HepG2 (cell line): ENCODE measurements around the gene GNB1. TPM values are rescaled to one million over a fixed set of nuclear protein-coding genes. Genes with fewer than 3 reads are reported as not detected.

Source experiments
- EP300 ChIP-seq, 3 experiments: sonication (generic) in 1 of 3; formaldehyde crosslinking in 1 of 3; IDR thresholded peaks; 2 replicates each; pipeline versions ENCODE4 v1.5.1 to v1.6.1; 2011 to 2020; ENCODE audit warnings: low read depth in 2 of 3, low read length in 2 of 3, borderline replicate concordance in 1 of 3, improper control_type of control experiment in 1 of 3, mild to moderate bottlenecking in 1 of 3, missing genetic modification reagents in 1 of 3, moderate library complexity in 1 of 3
- FOSL2 ChIP-seq: sonication (generic); formaldehyde crosslinking; IDR thresholded peaks from 2 replicates; pipeline ENCODE4 v1.4.0; 2020; ENCODE audit warnings: missing genetic modification reagents
- KDM1A ChIP-seq: IDR thresholded peaks from 2 replicates; pipeline ENCODE4 v1.6.1; 2016; ENCODE audit warnings: missing compliant biosample characterization
- KDM5B ChIP-seq: sonication (generic); formaldehyde crosslinking; IDR thresholded peaks from 2 replicates; pipeline ENCODE4 v1.4.0; 2020; ENCODE audit warnings: missing genetic modification reagents, mild to moderate bottlenecking, borderline replicate concordance
- MLXIP ChIP-seq: sonication (generic); formaldehyde crosslinking; IDR thresholded peaks from 2 replicates; pipeline ENCODE4 v1.9.0; 2021; ENCODE audit warnings: missing genetic modification reagents, borderline replicate concordance
- PATZ1 ChIP-seq: sonication (generic); formaldehyde crosslinking; IDR thresholded peaks from 2 replicates; pipeline ENCODE4 v1.4.0; 2020; ENCODE audit warnings: missing genetic modification reagents
- PHF8 ChIP-seq: sonication (generic); formaldehyde crosslinking; IDR thresholded peaks from 2 replicates; pipeline ENCODE4 v1.5.0; 2020; ENCODE audit warnings: missing genetic modification reagents
- PITX1 ChIP-seq: sonication (generic); formaldehyde crosslinking; IDR thresholded peaks from 2 replicates; pipeline ENCODE4 v1.5.1; 2020; ENCODE audit warnings: mild to moderate bottlenecking, missing genetic modification reagents
- POLR2G ChIP-seq: fragments of 200-400 bp; formaldehyde crosslinking; IDR thresholded peaks from 2 replicates; pipeline ENCODE4 v1.6.1; 2018; ENCODE audit warnings: mild to moderate bottlenecking, low read depth, low read length, moderate library complexity
- SKI ChIP-seq: fragments of 450-650 bp; IDR thresholded peaks from one replicate; pipeline ENCODE4 v1.6.1; 2018; ENCODE audit warnings: mild to moderate bottlenecking; ENCODE audit not compliant: partially characterized antibody
- TAF1 ChIP-seq: sonication (generic); formaldehyde crosslinking; IDR thresholded peaks from 2 replicates; pipeline ENCODE4 v1.4.0; 2020; ENCODE audit warnings: missing genetic modification reagents
- TARDBP ChIP-seq: sonication (generic); formaldehyde crosslinking; IDR thresholded peaks from 2 replicates; pipeline ENCODE4 v1.8.0; 2022; ENCODE audit warnings: mild to moderate bottlenecking, missing genetic modification reagents
- TCF7 ChIP-seq: sonication (generic); IDR thresholded peaks from 2 replicates; pipeline ENCODE4 v1.6.1; 2016; ENCODE audit warnings: antibody characterized with exemption, low read depth
- TMF1 ChIP-seq: sonication (generic); formaldehyde crosslinking; IDR thresholded peaks from 2 replicates; pipeline ENCODE4 v1.8.1; 2022; ENCODE audit warnings: low read depth, missing genetic modification reagents
- ZEB1 ChIP-seq: IDR thresholded peaks from 2 replicates; pipeline ENCODE4 v1.6.1; 2012; ENCODE audit warnings: mild to moderate bottlenecking, low read depth, inconsistent platforms; ENCODE audit not compliant: insufficient replicate concordance
- ZFP90 ChIP-seq: sonication (generic); formaldehyde crosslinking; IDR thresholded peaks from 2 replicates; pipeline ENCODE4 v1.8.0; 2022; ENCODE audit warnings: missing genetic modification reagents, mild to moderate bottlenecking, inconsistent platforms, borderline replicate concordance
- ZNF124 ChIP-seq: sonication (generic); formaldehyde crosslinking; IDR thresholded peaks from 2 replicates; pipeline ENCODE4 v1.4.0; 2020; ENCODE audit warnings: missing genetic modification reagents
- ZNF317 ChIP-seq: sonication (generic); formaldehyde crosslinking; IDR thresholded peaks from 2 replicates; pipeline ENCODE4 v1.5.0; 2020; ENCODE audit warnings: mild to moderate bottlenecking, missing genetic modification reagents
- ZNF34 ChIP-seq: sonication (generic); formaldehyde crosslinking; IDR thresholded peaks from 2 replicates; pipeline ENCODE4 v1.4.0; 2020; ENCODE audit warnings: mild to moderate bottlenecking, missing genetic modification reagents, borderline replicate concordance
- ZNF607 ChIP-seq: sonication (generic); formaldehyde crosslinking; IDR thresholded peaks from 2 replicates; pipeline ENCODE4 v1.5.1; 2020; ENCODE audit warnings: missing genetic modification reagents, mild to moderate bottlenecking, borderline replicate concordance
- ZNF766 ChIP-seq: sonication (generic); formaldehyde crosslinking; IDR thresholded peaks from 2 replicates; pipeline ENCODE4 v1.5.0; 2020; ENCODE audit warnings: missing genetic modification reagents, borderline replicate concordance
- ZNF770 ChIP-seq: sonication (generic); formaldehyde crosslinking; IDR thresholded peaks from 2 replicates; pipeline ENCODE4 v1.5.0; 2020; ENCODE audit warnings: mild to moderate bottlenecking, missing genetic modification reagents
- ZNF788 ChIP-seq: sonication (generic); formaldehyde crosslinking; IDR thresholded peaks from 2 replicates; pipeline ENCODE4 v1.5.0; 2020; ENCODE audit warnings: mild to moderate bottlenecking, missing genetic modification reagents, borderline replicate concordance
- polyA plus RNA-seq, 8 experiments: library from polyadenylated mRNA; depleted of rRNA in 3 of 8; stranded (reverse) in 7 of 8; unstranded in 1 of 8; fragments of >200 nt; fragmentation: Illumina TruSeq in 4 of 8; extraction: Trizol in 4 of 8; gene quantifications; 2 replicates each; pipeline versions ENCODE4 v1.2.1 to v1.2.3, GENCODE V29; 2011 to 2016; ENCODE audit warnings: low read depth in 4 of 8, missing spikeins in 1 of 8, mixed read lengths in 1 of 8; ENCODE audit not compliant: insufficient read depth in 1 of 8
- total RNA-seq, 5 experiments: library from RNA; depleted of rRNA; stranded (reverse); fragments of >200 nt; fragmentation: Illumina TruSeq; extraction: Trizol; gene quantifications; 2 replicates each; pipeline ENCODE4 v1.2.3, GENCODE V29; 2016; ENCODE audit warnings: low read depth in 1 of 5

Gene GNB1
- total and polyA plus RNA-seq, 2 of the 13 experiments (the other 11 are each of a cell fraction or from before 2014, with no cell fraction given): 66.2 to 327 TPM

- TF ChIP-seq PATZ1: peak; percentile 67
- TF ChIP-seq MLXIP (CRISPR knock-in tag): no peak
- peak; percentile 64 for TF ChIP-seq POLR2G
- peak; percentile 29; the same call in 1 of the 2 replicates for TF ChIP-seq ZFP90 (CRISPR knock-in tag)
- peak; percentile 71 for TF ChIP-seq PHF8 (CRISPR knock-in tag)
- no peak; the same call in 1 of the 2 replicates for TF ChIP-seq FOSL2 (CRISPR knock-in tag)
- TF ChIP-seq KDM5B (CRISPR knock-in tag): peak; percentile 37; the same call in 1 of the 2 replicates
- 0 out of 2 replicates have a peak, but pooled peaks have one; percentile 45 for TF ChIP-seq ZNF34 (CRISPR knock-in tag)
- no peak for TF ChIP-seq ZNF317 (CRISPR knock-in tag)
- TF ChIP-seq SKI: no peak
- TF ChIP-seq ZEB1: peak; percentile 88
- peak; percentile 58 for TF ChIP-seq ZNF124
- TF ChIP-seq TARDBP (CRISPR knock-in tag): peak; percentile 63; the same call in 1 of the 2 replicates
- TF ChIP-seq PITX1 (CRISPR knock-in tag): peak; percentile 27; the same call in 1 of the 2 replicates
- TF ChIP-seq TMF1 (CRISPR knock-in tag): no peak
- TF ChIP-seq EP300 (IDR thresholded peaks at IDR 0.05; ENCODE audit: low read depth in 2 of 2, low read length in 2 of 2): no peak
- peak; percentile 58; the same call in 1 of the 2 replicates for TF ChIP-seq EP300 (CRISPR knock-in tag; IDR thresholded peaks at IDR 0.05; ENCODE audit: borderline replicate concordance)
- TF ChIP-seq KDM1A (CRISPR knock-in tag): 0 out of 2 replicates have a peak, but pooled peaks have one; percentile 23
- no peak; the same call in 1 of the 2 replicates for TF ChIP-seq ZNF766
- TF ChIP-seq TCF7: peak; percentile 4; the same call in 1 of the 2 replicates
- no peak; the same call in 1 of the 2 replicates for TF ChIP-seq ZNF770 (CRISPR knock-in tag)
- TF ChIP-seq ZNF788 (CRISPR knock-in tag): peak; percentile 50; the same call in 1 of the 2 replicates
- peak; percentile 40; the same call in 1 of the 2 replicates for TF ChIP-seq ZNF607 (CRISPR knock-in tag)
- peak; percentile 55; the same call in 1 of the 2 replicates for TF ChIP-seq TAF1 (CRISPR knock-in tag)
Observed at GRCh38 chr1:1778663-1779319, 112.1 kb downstream of the GNB1 start (continued).
